Kidney epithelial cell (primary cell): ENCODE results near the gene KRTAP12-3. TPM values are rescaled to one million over a fixed set of nuclear protein-coding genes. Genes with fewer than 3 reads are reported as not detected.
"Not testable (repeated sequence)": the region's sequence is repeated elsewhere in the genome, so short reads cannot be mapped to it uniquely, and the experiment has no call there.

ENCODE experiments used
- DNase-seq: peaks from one replicate; pipeline ENCODE4 v3.0.0-alpha.2; 2010; ENCODE audit warnings: low read depth
- H3K27me3 ChIP-seq: 2 replicates; pipeline ENCODE4 v1.6.0; 2011; ENCODE audit warnings: low read length; ENCODE audit not compliant: control insufficient read depth, insufficient read depth
- H3K36me3 ChIP-seq: 2 replicates; pipeline ENCODE4 v1.5.1; 2011; ENCODE audit warnings: low read length; ENCODE audit not compliant: control insufficient read depth, insufficient read depth
- H3K4me3 ChIP-seq: 2 replicates; pipeline ENCODE4 v1.5.1; 2011; ENCODE audit warnings: low read depth, mild to moderate bottlenecking, control low read depth, low read length
- total RNA-seq: library from RNA; depleted of rRNA; stranded (reverse); fragments of >200 nt; gene quantifications from 2 replicates; pipeline ENCODE4 v1.2.3, GENCODE V29; 2015
- TF ChIP-seq, protein P1 (sequence below): IDR thresholded peaks from 2 replicates; pipeline ENCODE4 v1.5.1; 2011; ENCODE audit warnings: mild to moderate bottlenecking, moderate library complexity, low read length, control low read depth, inconsistent platforms; ENCODE audit not compliant: insufficient read depth, poor library complexity, severe bottlenecking

The KRTAP12-3 gene, protein sequence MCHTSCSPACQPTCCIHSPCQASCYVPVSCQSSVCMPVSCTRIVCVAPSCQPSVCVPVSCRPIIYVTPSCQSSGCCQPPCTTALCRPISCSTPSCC
- not detected in 2 replicates for total RNA-seq

DNA sequence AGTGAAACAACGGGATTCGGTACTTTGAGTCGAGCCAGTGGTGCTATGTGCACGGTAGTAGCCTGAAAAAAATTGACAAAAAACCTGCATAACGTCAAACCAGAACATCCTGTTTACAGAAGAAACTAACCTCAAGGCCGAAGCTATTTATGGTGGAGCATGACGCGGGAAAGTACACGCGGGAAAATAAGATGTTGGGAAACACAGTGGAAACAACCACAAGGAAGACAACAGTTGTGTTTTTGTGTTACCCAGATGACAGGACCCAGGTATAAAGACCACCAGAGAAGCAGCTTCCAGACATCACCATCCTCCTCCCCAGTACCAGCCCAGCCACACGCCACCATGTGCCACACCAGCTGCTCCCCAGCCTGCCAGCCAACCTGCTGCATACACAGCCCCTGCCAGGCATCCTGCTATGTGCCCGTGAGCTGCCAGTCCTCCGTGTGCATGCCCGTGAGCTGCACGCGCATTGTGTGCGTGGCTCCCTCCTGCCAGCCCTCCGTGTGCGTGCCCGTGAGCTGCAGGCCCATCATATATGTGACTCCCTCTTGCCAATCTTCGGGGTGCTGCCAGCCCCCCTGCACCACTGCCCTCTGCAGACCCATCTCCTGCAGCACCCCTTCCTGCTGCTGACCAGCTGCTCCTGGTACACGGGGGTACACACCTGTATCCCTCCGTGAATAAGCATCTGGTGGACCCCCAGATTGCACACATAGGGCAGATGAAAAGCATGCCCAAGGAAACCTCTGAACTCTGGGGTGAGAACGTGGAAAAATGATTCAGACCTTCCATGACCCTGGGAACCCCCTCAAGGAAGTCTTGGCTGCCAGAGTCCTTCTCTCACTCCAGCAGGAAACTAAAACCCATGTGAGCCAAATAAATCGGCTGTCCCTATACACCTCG is at the start of gene KRTAP12-3:
Gene KRTAP12-3 (plus strand): TSS at position 298 of the 906 bp plus-strand sequence. CDS start 48 bp downstream, at position 346.
- TF ChIP-seq, protein P1, sequence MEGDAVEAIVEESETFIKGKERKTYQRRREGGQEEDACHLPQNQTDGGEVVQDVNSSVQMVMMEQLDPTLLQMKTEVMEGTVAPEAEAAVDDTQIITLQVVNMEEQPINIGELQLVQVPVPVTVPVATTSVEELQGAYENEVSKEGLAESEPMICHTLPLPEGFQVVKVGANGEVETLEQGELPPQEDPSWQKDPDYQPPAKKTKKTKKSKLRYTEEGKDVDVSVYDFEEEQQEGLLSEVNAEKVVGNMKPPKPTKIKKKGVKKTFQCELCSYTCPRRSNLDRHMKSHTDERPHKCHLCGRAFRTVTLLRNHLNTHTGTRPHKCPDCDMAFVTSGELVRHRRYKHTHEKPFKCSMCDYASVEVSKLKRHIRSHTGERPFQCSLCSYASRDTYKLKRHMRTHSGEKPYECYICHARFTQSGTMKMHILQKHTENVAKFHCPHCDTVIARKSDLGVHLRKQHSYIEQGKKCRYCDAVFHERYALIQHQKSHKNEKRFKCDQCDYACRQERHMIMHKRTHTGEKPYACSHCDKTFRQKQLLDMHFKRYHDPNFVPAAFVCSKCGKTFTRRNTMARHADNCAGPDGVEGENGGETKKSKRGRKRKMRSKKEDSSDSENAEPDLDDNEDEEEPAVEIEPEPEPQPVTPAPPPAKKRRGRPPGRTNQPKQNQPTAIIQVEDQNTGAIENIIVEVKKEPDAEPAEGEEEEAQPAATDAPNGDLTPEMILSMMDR, result no peak
- no peak within 1 kb of the TSS for H3K4me3 ChIP-seq
- no peaks in the 10 kb centered on the region for H3K36me3 ChIP-seq
- no peaks in the 10 kb centered on the region for H3K27me3 ChIP-seq
- DNase-seq, result no peak

- Histone ChIP-seq H3K36me3 (no peaks in the 10 kb centered on the region), H3K27me3 (no peaks in the 10 kb centered on the region), H3K4me3 (no peak overlapping the region)
- DNase-seq, result no peak
- TF ChIP-seq, protein P1, result no peak
Measured at GRCh38 chr21:44609193-44609592, 48.5 kb upstream of the KRTAP12-3 start.

DNA sequence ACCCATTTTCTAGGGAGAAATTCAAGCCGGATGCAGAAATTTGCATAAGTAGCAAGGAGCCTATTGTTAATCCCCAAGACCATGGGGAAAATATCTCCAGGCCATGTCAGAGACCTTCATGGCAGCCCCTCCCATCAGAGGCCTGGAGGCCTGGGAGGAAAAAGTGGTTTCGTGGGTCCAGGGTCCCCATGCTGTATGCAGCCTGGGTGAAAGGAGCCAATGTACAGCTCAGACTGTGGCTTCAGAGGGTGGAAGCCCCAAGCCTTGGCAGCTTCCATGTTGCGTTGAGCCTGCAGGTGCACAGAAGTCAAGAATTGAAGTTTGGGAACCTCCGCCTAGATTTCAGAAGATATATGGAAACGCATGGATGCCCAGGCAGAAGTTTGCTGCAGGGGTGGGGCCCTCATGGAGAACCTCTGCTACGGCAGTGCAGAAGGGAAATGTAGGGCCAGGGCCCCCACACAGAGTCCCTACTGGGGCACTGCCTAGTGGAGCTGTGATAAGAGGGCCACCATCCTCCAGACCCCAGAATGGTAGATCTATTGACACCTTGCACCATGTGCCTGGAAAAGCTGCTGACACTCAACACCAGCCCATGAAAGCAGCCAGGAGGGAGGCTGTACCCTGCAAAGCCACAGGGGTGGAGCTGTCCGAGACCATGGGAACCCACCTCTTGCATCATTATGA is 47.4 kb upstream of the KRTAP12-3 start:
- DNase-seq, H3K36me3 ChIP-seq, H3K27me3 ChIP-seq, H3K4me3 ChIP-seq: not testable (repeated sequence)

- Histone ChIP-seq H3K36me3 (no peaks in the 10 kb centered on the region), H3K27me3 (peaks cover 6% of the 10 kb centered on the region), H3K4me3 (no peak overlapping the region)
- no peak for DNase-seq
- TF ChIP-seq, protein P1, result no peak
Measured at GRCh38 chr21:44611551-44611950, 46.2 kb upstream of the KRTAP12-3 start.

- TF ChIP-seq, protein P1, result no peak
- Histone ChIP-seq H3K4me3 (no peak within 1 kb of the TSS), H3K36me3 (no peaks in the 10 kb centered on the region), H3K27me3 (peaks cover 6% of the 10 kb centered on the region)
- DNase-seq, result no peak
Measured at GRCh38 chr21:44612029-44612486, 45.7 kb upstream of the KRTAP12-3 start, which contains the start of gene KRTAP10-8. Gene KRTAP10-8, plus strand, starts transcription at chr21:44612079. Its CDS starts 22 bp downstream, at chr21:44612101.

GRCh38 chr21:44612669-44613229 is 45.0 kb upstream of the KRTAP12-3 start:
- no peak overlapping the region for H3K4me3 ChIP-seq
- H3K36me3 ChIP-seq, result no peaks in the 10 kb centered on the region
- no peak for DNase-seq
- TF ChIP-seq, protein P1, result no peak
- peaks cover 6% of the 10 kb centered on the region for H3K27me3 ChIP-seq
